Measurements from ENCODE around the gene PAK4. TPM values are rescaled to one million over a fixed set of nuclear protein-coding genes. Genes with fewer than 3 reads are reported as not detected.
A peak's percentile ranks its signal among the peaks of the same experiment; 100 is the strongest.

Gene PAK4
- total RNA-seq, 3 donors from 2014 or later, result 3.5 to 12.0 (median 10.2) TPM

GRCh38 chr19:39137131-39137530 lies 11.5 kb downstream of the PAK4 start:
- no peak overlapping the region for H3K4me3 ChIP-seq
- DNase-seq (ENCODE audit: low spot score in 2 of 2), result no peak

DNA sequence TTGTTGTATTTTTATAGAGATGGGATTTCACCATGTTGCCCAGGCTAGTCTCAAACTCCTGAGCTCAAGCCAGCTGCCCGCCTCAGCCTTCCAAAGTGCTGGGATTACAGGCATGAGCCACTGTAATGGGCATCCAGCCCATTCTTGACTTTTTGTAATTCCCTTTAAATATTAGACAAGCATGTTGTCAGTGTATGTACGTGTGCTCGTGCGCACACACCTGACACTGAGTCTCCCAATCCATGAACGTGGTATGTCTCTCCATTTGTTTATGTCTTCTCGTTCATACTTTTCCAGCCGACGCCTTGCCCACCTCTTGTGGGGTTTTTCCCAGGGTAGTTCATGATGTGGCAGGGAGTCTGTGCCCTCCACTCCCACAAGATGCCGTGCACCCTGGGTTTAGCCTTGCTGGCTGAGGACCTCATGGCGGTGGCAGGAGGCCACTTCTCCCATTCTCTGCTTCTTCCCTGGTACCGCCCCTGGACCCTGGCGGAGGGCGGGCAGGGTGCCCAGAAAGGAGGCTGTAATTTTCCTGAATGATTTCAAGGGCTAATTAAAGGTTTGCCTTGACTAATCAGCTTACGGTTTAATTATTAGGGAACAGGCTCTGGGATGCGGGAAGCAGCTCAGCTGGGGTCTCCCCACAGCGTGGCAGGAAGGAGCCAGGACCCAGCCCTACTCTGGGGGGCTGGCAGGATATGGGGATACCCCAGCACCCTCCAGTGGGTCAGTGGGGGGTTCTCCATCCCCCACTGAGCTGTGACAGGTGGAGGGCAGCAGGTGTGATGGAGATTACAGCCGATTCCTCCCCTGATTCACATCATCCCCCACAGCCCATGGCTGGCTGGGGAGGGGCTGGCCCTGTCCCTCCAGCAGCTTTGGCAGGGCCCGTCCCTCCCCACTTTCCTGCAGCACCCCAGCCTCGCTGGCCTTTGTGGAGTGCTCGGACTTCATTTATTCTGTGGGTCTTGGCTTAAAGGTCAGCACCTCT lies 12.9 kb downstream of the PAK4 start:
- TF ChIP-seq CTCF (IDR thresholded peaks at IDR 0.05), result no peak
- H3K27ac ChIP-seq, result peak overlapping the region in 1 of 2 donors; percentile 20
- H3K9me3 ChIP-seq, result no peaks in the 10 kb centered on the region
- H3K4me3 ChIP-seq, result no peak overlapping the region
- H3K4me1 ChIP-seq, result peaks cover 4 to 6% of the 10 kb centered on the region in 2 donors
- H3K36me3 ChIP-seq, result no peaks in the 10 kb centered on the region
- intact Hi-C loops (cut with DNase I; ENCODE audit: low total_unique reads), result no loop called here
- DNase-seq (ENCODE audit: low spot score in 2 of 2), result no peak
- no peaks in the 10 kb centered on the region for H3K27me3 ChIP-seq

More at GRCh38 chr19:39137131-39137530, 11.5 kb downstream of the PAK4 start:
- TF ChIP-seq POLR2A (IDR thresholded peaks at IDR 0.05), result no peak
- TF ChIP-seq CTCF (IDR thresholded peaks at IDR 0.05), result no peak
- TF ChIP-seq POLR2AphosphoS5 (IDR thresholded peaks at IDR 0.05), result no peak
- Histone ChIP-seq H3K36me3 (no peaks in the 10 kb centered on the region), H3K27ac (peak overlapping the region in 1 of 2 donors; percentile 4), H3K9me3 (no peaks in the 10 kb centered on the region), H3K27me3 (no peaks in the 10 kb centered on the region), H3K4me1 (peaks cover 6 to 16% of the 10 kb centered on the region in 2 donors)
- intact Hi-C loops (cut with DNase I; ENCODE audit: low total_unique reads), result no loop called here

GRCh38 chr19:39139305-39139874 lies 13.8 kb downstream of the PAK4 start:
- Histone ChIP-seq H3K4me3 (no peak overlapping the region), H3K4me1 (peaks cover 6% of the 10 kb centered on the region in 2 donors), H3K27me3 (no peaks in the 10 kb centered on the region), H3K9me3 (no peaks in the 10 kb centered on the region), H3K27ac (no peak overlapping the region), H3K36me3 (no peaks in the 10 kb centered on the region)
- no peak for DNase-seq (ENCODE audit: low spot score in 2 of 2)
- TF ChIP-seq POLR2A (IDR thresholded peaks at IDR 0.05) (no peak), CTCF (IDR thresholded peaks at IDR 0.05) (no peak), POLR2AphosphoS5 (IDR thresholded peaks at IDR 0.05) (no peak)
- intact Hi-C loops (cut with DNase I; ENCODE audit: low total_unique reads), result no loop called here

DNA sequence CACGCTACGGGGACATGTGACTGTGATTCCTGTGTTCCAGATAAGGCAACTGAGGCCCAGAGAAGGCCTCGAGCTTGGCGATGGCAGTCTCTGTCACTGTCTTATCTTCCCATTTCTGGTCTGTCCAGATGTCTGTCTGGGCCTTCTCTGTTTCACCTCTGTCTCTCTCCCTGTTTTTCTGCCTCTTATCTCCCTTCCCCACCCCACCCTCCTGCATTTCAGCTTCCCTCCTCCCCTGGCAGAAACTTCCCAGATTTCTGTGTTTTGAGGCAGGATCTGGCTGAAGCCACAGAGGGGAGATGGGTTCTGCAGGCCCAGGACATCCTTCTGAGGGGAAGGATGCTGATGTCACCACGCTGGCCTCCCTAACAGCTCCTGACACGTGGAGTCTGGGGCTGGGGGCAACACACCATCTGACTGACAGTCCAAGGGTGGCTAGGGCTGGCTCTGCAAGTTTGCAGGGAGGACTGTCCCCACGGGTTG lies 14.4 kb downstream of the PAK4 start:
- TF ChIP-seq POLR2A (IDR thresholded peaks at IDR 0.05), result no peak
- TF ChIP-seq POLR2AphosphoS5 (IDR thresholded peaks at IDR 0.05), result no peak
- no peak for TF ChIP-seq CTCF (IDR thresholded peaks at IDR 0.05)
- intact Hi-C loops (cut with DNase I; ENCODE audit: low total_unique reads), result no loop called here
- no peaks in the 10 kb centered on the region for H3K9me3 ChIP-seq
- no peaks in the 10 kb centered on the region for H3K36me3 ChIP-seq
- DNase-seq (ENCODE audit: low spot score in 2 of 2), result no peak
- no peak overlapping the region for H3K27ac ChIP-seq
- peaks cover 6 to 11% of the 10 kb centered on the region in 2 donors for H3K4me1 ChIP-seq
- no peaks in the 10 kb centered on the region for H3K27me3 ChIP-seq
- H3K4me3 ChIP-seq, result no peak overlapping the region

- intact Hi-C loops (cut with DNase I; ENCODE audit: low total_unique reads), result no loop called here
- H3K4me3 ChIP-seq, result no peak overlapping the region
- no peak for TF ChIP-seq POLR2A (IDR thresholded peaks at IDR 0.05)
- no peak for TF ChIP-seq CTCF (IDR thresholded peaks at IDR 0.05)
- no peak for TF ChIP-seq POLR2AphosphoS5 (IDR thresholded peaks at IDR 0.05)
- peaks cover 6 to 15% of the 10 kb centered on the region in 2 donors for H3K4me1 ChIP-seq
- H3K9me3 ChIP-seq, result no peaks in the 10 kb centered on the region
- H3K27me3 ChIP-seq, result no peaks in the 10 kb centered on the region
- no peaks in the 10 kb centered on the region for H3K36me3 ChIP-seq
- no peak overlapping the region for H3K27ac ChIP-seq
- DNase-seq (ENCODE audit: low spot score in 2 of 2), result no peak
Measured at GRCh38 chr19:39140594-39140993, 15.0 kb downstream of the PAK4 start.
